Loucy (cell line): ENCODE data around the gene CXorf38.

Source experiments
- H2AFZ ChIP-seq: fragments of 200-600 bp; sonication (generic); 2 replicates; pipeline ENCODE4 v1.6.0; 2016; ENCODE audit warnings: antibody characterized with exemption, mild to moderate bottlenecking, low read length, moderate library complexity
- H3F3A ChIP-seq: fragments of 200-600 bp; 2 replicates; pipeline ENCODE4 v1.6.0; 2016; ENCODE audit warnings: antibody characterized with exemption, low read depth, mild to moderate bottlenecking
- H3K27me3 ChIP-seq: fragments of 200-600 bp; sonication (generic); 2 replicates; pipeline ENCODE4 v1.6.1; 2014; ENCODE audit warnings: low read length, mild to moderate bottlenecking; ENCODE audit not compliant: insufficient read depth, poor library complexity, severe bottlenecking
- H3K36me3 ChIP-seq: fragments of 200-600 bp; sonication (generic); 2 replicates; pipeline ENCODE4 v1.6.1; 2016; ENCODE audit warnings: low read length; ENCODE audit not compliant: insufficient read depth
- H3K4me1 ChIP-seq: fragments of 200-600 bp; sonication (generic); 2 replicates; pipeline ENCODE4 v1.5.1; 2014; ENCODE audit warnings: low read length, mild to moderate bottlenecking; ENCODE audit not compliant: insufficient read depth, poor library complexity, severe bottlenecking
- H3K4me2 ChIP-seq: fragments of 200-600 bp; sonication (generic); 2 replicates; pipeline ENCODE4 v1.6.0; 2014; ENCODE audit warnings: antibody characterized with exemption, low read length, low read depth, mild to moderate bottlenecking; ENCODE audit not compliant: poor library complexity, severe bottlenecking
- H3K4me3 ChIP-seq: fragments of 200-600 bp; sonication (generic); 2 replicates; pipeline ENCODE4 v1.5.1; 2014; ENCODE audit warnings: low read length, mild to moderate bottlenecking, mixed read lengths; ENCODE audit not compliant: poor library complexity, severe bottlenecking
- H3K79me2 ChIP-seq: fragments of 200-600 bp; sonication (generic); 2 replicates; pipeline ENCODE4 v1.6.1; 2014; ENCODE audit warnings: low read length; ENCODE audit not compliant: insufficient read depth
- H3K9ac ChIP-seq: fragments of 200-600 bp; sonication (generic); 2 replicates; pipeline ENCODE4 v1.6.0; 2014; ENCODE audit warnings: mild to moderate bottlenecking, low read depth, low read length, moderate library complexity; ENCODE audit not compliant: poor library complexity, severe bottlenecking
- H3K9me2 ChIP-seq: fragments of 200-600 bp; sonication (generic); replicated peaks from 2 replicates; pipeline ENCODE4 v1.6.1; 2016; ENCODE audit warnings: low read depth, low read length, mixed read lengths
- H3K9me3 ChIP-seq: fragments of 200-600 bp; sonication (generic); 2 replicates; pipeline ENCODE4 v1.6.1; 2014; ENCODE audit warnings: mild to moderate bottlenecking, antibody characterized with exemption, low read length, low read depth; ENCODE audit not compliant: insufficient read depth
- H4K20me1 ChIP-seq: fragments of 200-600 bp; sonication (generic); 2 replicates; pipeline ENCODE4 v1.6.0; 2014; ENCODE audit warnings: antibody characterized with exemption, low read length, mild to moderate bottlenecking; ENCODE audit not compliant: insufficient read depth, poor library complexity, severe bottlenecking
- EZH2phosphoT487 ChIP-seq: fragments of 200-600 bp; IDR thresholded peaks from 2 replicates; pipeline ENCODE4 v1.6.1; 2018; ENCODE audit warnings: antibody characterized with exemption, mild to moderate bottlenecking, moderate library complexity, borderline replicate concordance
- TF ChIP-seq, protein P1 (sequence below): fragments of 200-600 bp; sonication (generic); conservative IDR thresholded peaks from 2 replicates; pipeline ENCODE4 v1.5.1; 2014; ENCODE audit warnings: mild to moderate bottlenecking, antibody characterized with exemption, low read length

CXorf38 gene

GRCh38 chrX:40622479-40623138, 24.8 kb downstream of the CXorf38 start:
- Histone ChIP-seq H2AFZ (no peak overlapping the region), H3K4me1 (no peaks in the 10 kb centered on the region), H3K9me2 (no peaks in the 10 kb centered on the region), H3K9ac (no peak overlapping the region), H3K27me3 (no peaks in the 10 kb centered on the region), H3K36me3 (peaks cover 2% of the 10 kb centered on the region; the same call in 1 of the 2 replicates), H3K4me3 (no peak overlapping the region), H3K4me2 (no peak overlapping the region), H4K20me1 (no peaks in the 10 kb centered on the region), H3K79me2 (no peaks in the 10 kb centered on the region), H3F3A (no peaks in the 10 kb centered on the region), H3K9me3 (no peaks in the 10 kb centered on the region)
- TF ChIP-seq, protein P1, sequence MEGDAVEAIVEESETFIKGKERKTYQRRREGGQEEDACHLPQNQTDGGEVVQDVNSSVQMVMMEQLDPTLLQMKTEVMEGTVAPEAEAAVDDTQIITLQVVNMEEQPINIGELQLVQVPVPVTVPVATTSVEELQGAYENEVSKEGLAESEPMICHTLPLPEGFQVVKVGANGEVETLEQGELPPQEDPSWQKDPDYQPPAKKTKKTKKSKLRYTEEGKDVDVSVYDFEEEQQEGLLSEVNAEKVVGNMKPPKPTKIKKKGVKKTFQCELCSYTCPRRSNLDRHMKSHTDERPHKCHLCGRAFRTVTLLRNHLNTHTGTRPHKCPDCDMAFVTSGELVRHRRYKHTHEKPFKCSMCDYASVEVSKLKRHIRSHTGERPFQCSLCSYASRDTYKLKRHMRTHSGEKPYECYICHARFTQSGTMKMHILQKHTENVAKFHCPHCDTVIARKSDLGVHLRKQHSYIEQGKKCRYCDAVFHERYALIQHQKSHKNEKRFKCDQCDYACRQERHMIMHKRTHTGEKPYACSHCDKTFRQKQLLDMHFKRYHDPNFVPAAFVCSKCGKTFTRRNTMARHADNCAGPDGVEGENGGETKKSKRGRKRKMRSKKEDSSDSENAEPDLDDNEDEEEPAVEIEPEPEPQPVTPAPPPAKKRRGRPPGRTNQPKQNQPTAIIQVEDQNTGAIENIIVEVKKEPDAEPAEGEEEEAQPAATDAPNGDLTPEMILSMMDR = no peak
- no peak for TF ChIP-seq EZH2phosphoT487

DNA sequence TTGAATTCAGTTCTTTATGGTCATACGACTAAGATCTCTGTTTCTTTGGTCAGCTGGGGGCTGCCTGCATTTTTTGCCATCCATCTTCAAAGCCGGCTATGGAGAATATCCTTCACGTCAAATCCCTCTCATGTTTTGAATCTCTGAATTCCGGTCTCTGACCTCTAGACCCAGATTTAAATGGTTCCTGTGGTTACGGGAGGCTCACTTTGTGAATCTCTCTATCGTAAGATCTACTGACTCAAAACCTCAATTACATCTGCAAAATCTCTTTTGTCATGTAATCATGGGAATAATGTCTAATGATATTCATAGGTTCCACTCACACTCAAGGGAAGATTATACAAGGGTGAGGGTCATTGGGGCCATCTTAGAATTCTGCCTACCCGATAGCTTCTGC, 29.8 kb downstream of the CXorf38 start:
- Histone ChIP-seq H3K79me2 (no peaks in the 10 kb centered on the region), H3K9ac (no peak overlapping the region), H3K4me3 (no peak overlapping the region), H3K36me3 (no peaks in the 10 kb centered on the region), H3K9me3 (no peaks in the 10 kb centered on the region), H3K27me3 (no peaks in the 10 kb centered on the region), H3K4me2 (no peak overlapping the region), H3K9me2 (no peaks in the 10 kb centered on the region), H3K4me1 (no peaks in the 10 kb centered on the region), H4K20me1 (no peaks in the 10 kb centered on the region), H2AFZ (no peak overlapping the region), H3F3A (no peaks in the 10 kb centered on the region)
- TF ChIP-seq EZH2phosphoT487 = no peak
- TF ChIP-seq, protein P1 = no peak

DNA sequence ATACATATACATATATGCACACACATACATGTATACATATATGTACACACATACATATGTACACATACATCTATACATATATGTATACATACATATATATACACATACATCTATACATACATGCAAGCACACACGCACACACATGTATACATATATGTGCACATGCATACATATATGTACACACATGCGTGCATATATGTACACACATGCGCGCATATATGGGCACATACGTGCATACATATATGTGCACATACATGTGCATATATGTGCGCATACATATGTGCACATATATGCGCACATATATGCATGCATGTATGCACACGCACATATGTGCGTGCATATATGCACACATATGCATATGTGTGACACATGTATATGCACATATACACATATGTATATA, 31.4 kb downstream of the CXorf38 start:
- Histone ChIP-seq H3K79me2 (no peaks in the 10 kb centered on the region), H3K9me3 (no peaks in the 10 kb centered on the region), H2AFZ (no peak overlapping the region), H3K9me2 (no peaks in the 10 kb centered on the region), H3K36me3 (no peaks in the 10 kb centered on the region), H3F3A (no peaks in the 10 kb centered on the region), H3K27me3 (no peaks in the 10 kb centered on the region), H3K4me3 (no peak overlapping the region), H4K20me1 (no peaks in the 10 kb centered on the region), H3K4me2 (no peak overlapping the region), H3K4me1 (no peaks in the 10 kb centered on the region), H3K9ac (no peak overlapping the region)
- TF ChIP-seq EZH2phosphoT487 = no peak
- TF ChIP-seq, protein P1 = no peak
